ENCODE data around the gene NR1D1. TPM values are rescaled to one million over a fixed set of nuclear protein-coding genes. Genes with fewer than 3 reads are reported as not detected.
"Not testable (repeated sequence)": the region's sequence is repeated elsewhere in the genome, so short reads cannot be mapped to it uniquely, and the experiment has no call there.

NR1D1 gene
- 30.8 TPM for total RNA-seq
- 7.1 TPM for polyA plus RNA-seq (ENCODE audit: insufficient read depth, low read depth, low replicate concordance)
- long read RNA-seq, donor 1, partial matches to known transcripts: 0 of 1 reads
- long read RNA-seq, donor 1, other reads (novel, unspliced or antisense): 0 of 1 reads
- long read RNA-seq, donor 2: 0 reads
- long read RNA-seq, donor 3, partial matches to known transcripts: 0 of 1 reads
- long read RNA-seq, donor 3, other reads (novel, unspliced or antisense): 0 of 1 reads
- long read RNA-seq, donor 4, partial matches to known transcripts: 0 of 1 reads
- long read RNA-seq, donor 4, other reads (novel, unspliced or antisense): 0 of 1 reads
- long read RNA-seq, donor 5: 0 reads
- long read RNA-seq, donor 6: 0 reads
- long read RNA-seq, donor 7, transcript NR1D1-201 (8 exons, 2,772 nt): major isoform, 11 of 21 reads
- long read RNA-seq, donor 7, partial matches to known transcripts: 10 of 21 reads
- long read RNA-seq, donor 7, other reads (novel, unspliced or antisense): 0 of 21 reads
- long read RNA-seq, donor 8: 0 reads
- long read RNA-seq, donor 9: 0 reads
- long read RNA-seq, donor 10: 0 reads

GRCh38 chr17:40100419-40100668, at the start of gene NR1D1:
TSS of gene NR1D1 (minus strand) at chr17:40100589. CDS start at chr17:40100094, 495 bp downstream.
- H3K9me3 ChIP-seq (ENCODE audit: control insufficient read depth in 2 of 3, insufficient read depth in 1 of 3, low read length in 3 of 3): no peaks in the 10 kb centered on the region
- TF ChIP-seq CTCF (IDR thresholded peaks at IDR 0.05; ENCODE audit: borderline replicate concordance, extremely low read depth, insufficient read depth): no peak
- H3K4me3 ChIP-seq (ENCODE audit: low read length in 3 of 3): peak within 1 kb of the TSS; percentile 72 to 98 (median 91)
- peaks cover 0 to 22% (median 12%) of the 10 kb centered on the region in 3 donors for H3K36me3 ChIP-seq (ENCODE audit: control insufficient read depth in 2 of 3, insufficient read depth in 3 of 3, low read length in 3 of 3)
- DNase-seq (no peak), FAIRE-seq (no peak)
- peak within 1 kb of the TSS; percentile 55 to 97 (median 71) for H3K9ac ChIP-seq (ENCODE audit: low read length in 3 of 3)
- H3K4me1 ChIP-seq (ENCODE audit: control insufficient read depth in 2 of 3, insufficient read depth in 2 of 3, low read depth in 1 of 3, low read length in 3 of 3): peaks cover 10 to 63% (median 51%) of the 10 kb centered on the region in 3 donors
- intact Hi-C loops (cut with DNase I): no loop called here
- no peaks in the 10 kb centered on the region for H3K27me3 ChIP-seq (ENCODE audit: control insufficient read depth, insufficient read depth, low read length)
- peak within 1 kb of the TSS; percentile 97 to 99 for H3K27ac ChIP-seq (ENCODE audit: low read depth in 2 of 2, low read length in 2 of 2)

GRCh38 chr17:40148527-40148926, 48.1 kb upstream of the NR1D1 start:
- FAIRE-seq: no peak
- intact Hi-C loops (cut with DNase I): no loop called here
- H3K9me3 ChIP-seq (ENCODE audit: control insufficient read depth in 2 of 3, insufficient read depth in 1 of 3, low read length in 3 of 3): no peaks in the 10 kb centered on the region
- H3K4me3 ChIP-seq (ENCODE audit: low read length in 3 of 3): no peak overlapping the region
- no peaks in the 10 kb centered on the region for H3K27me3 ChIP-seq (ENCODE audit: control insufficient read depth, insufficient read depth, low read length)
- H3K4me1 ChIP-seq (ENCODE audit: control insufficient read depth in 2 of 3, insufficient read depth in 2 of 3, low read depth in 1 of 3, low read length in 3 of 3): no peaks in the 10 kb centered on the region
- H3K9ac ChIP-seq (ENCODE audit: low read length in 3 of 3): no peak overlapping the region
- no peak for TF ChIP-seq CTCF (IDR thresholded peaks at IDR 0.05; ENCODE audit: borderline replicate concordance, extremely low read depth, insufficient read depth)
- H3K27ac ChIP-seq (ENCODE audit: low read depth in 2 of 2, low read length in 2 of 2): no peak overlapping the region
- peaks cover 5 to 40% (median 17%) of the 10 kb centered on the region in 3 donors for H3K36me3 ChIP-seq (ENCODE audit: control insufficient read depth in 2 of 3, insufficient read depth in 3 of 3, low read length in 3 of 3)
- no peak for DNase-seq

GRCh38 chr17:40145476-40145875, 45.1 kb upstream of the NR1D1 start:
- Histone ChIP-seq H3K4me1 (ENCODE audit: control insufficient read depth in 2 of 3, insufficient read depth in 2 of 3, low read depth in 1 of 3, low read length in 3 of 3) (peaks cover 7 to 11% (median 8%) of the 10 kb centered on the region in 3 donors), H3K27ac (ENCODE audit: low read depth in 2 of 2, low read length in 2 of 2) (no peak overlapping the region), H3K36me3 (ENCODE audit: control insufficient read depth in 2 of 3, insufficient read depth in 3 of 3, low read length in 3 of 3) (peaks cover 7 to 33% (median 22%) of the 10 kb centered on the region in 3 donors), H3K9ac (ENCODE audit: low read length in 3 of 3) (no peak overlapping the region), H3K27me3 (ENCODE audit: control insufficient read depth, insufficient read depth, low read length) (no peaks in the 10 kb centered on the region), H3K4me3 (ENCODE audit: low read length in 3 of 3) (no peak overlapping the region), H3K9me3 (ENCODE audit: control insufficient read depth in 2 of 3, insufficient read depth in 1 of 3, low read length in 3 of 3) (no peaks in the 10 kb centered on the region)
- no peak for FAIRE-seq
- no peak for DNase-seq
- intact Hi-C loops (cut with DNase I): no loop called here
- no peak for TF ChIP-seq CTCF (IDR thresholded peaks at IDR 0.05; ENCODE audit: borderline replicate concordance, extremely low read depth, insufficient read depth)

GRCh38 chr17:40143166-40143565, 42.8 kb upstream of the NR1D1 start:
- H3K27ac ChIP-seq (ENCODE audit: low read depth in 2 of 2, low read length in 2 of 2); H3K27me3 ChIP-seq (ENCODE audit: control insufficient read depth, insufficient read depth, low read length); H3K4me3 ChIP-seq (ENCODE audit: low read length in 3 of 3); intact Hi-C loops (cut with DNase I); H3K9ac ChIP-seq (ENCODE audit: low read length in 3 of 3); H3K9me3 ChIP-seq (ENCODE audit: control insufficient read depth in 2 of 3, insufficient read depth in 1 of 3, low read length in 3 of 3); DNase-seq; FAIRE-seq: not testable (repeated sequence)
- peaks cover 7 to 18% (median 11%) of the 10 kb centered on the region in 3 donors for H3K4me1 ChIP-seq (ENCODE audit: control insufficient read depth in 2 of 3, insufficient read depth in 2 of 3, low read depth in 1 of 3, low read length in 3 of 3)
- H3K36me3 ChIP-seq (ENCODE audit: control insufficient read depth in 2 of 3, insufficient read depth in 3 of 3, low read length in 3 of 3): peaks cover 4 to 18% (median 9%) of the 10 kb centered on the region in 3 donors
